Measurements from ENCODE around the gene IFFO2. TPM values are rescaled to one million over a fixed set of nuclear protein-coding genes. Genes with fewer than 3 reads are reported as not detected.
A peak's percentile ranks its signal among the peaks of the same experiment; 100 is the strongest.

Gene IFFO2
- total RNA-seq, 1 donor from 2014 or later, result 39.6 TPM

GRCh38 chr1:18899363-18900049, 57.0 kb downstream of the IFFO2 start:
- H3K9me3 Mint-ChIP-seq (ENCODE audit: unreplicated experiment), result no peaks in the 10 kb centered on the region
- peaks cover 18% of the 10 kb centered on the region for H3K4me1 ChIP-seq (ENCODE audit: insufficient read depth, low read length)
- H3K9ac ChIP-seq (ENCODE audit: low read length), result no peak overlapping the region
- no peak overlapping the region for H3K27ac ChIP-seq (ENCODE audit: low read depth, low read length)
- no peaks in the 10 kb centered on the region for H3K79me2 ChIP-seq (ENCODE audit: insufficient read depth, low read length)
- H4K20me1 ChIP-seq (ENCODE audit: insufficient read depth, low read length), result peaks cover 20% of the 10 kb centered on the region
- DNase-seq (ENCODE audit: low read depth) (no peak), FAIRE-seq (no peak)
- peaks cover 8% of the 10 kb centered on the region for H3K36me3 Mint-ChIP-seq (ENCODE audit: low read depth, unreplicated experiment)
- no peaks in the 10 kb centered on the region for H3K27me3 ChIP-seq (ENCODE audit: insufficient read depth, low read length)
- H3K4me3 ChIP-seq (ENCODE audit: insufficient read depth, low read depth, low read length), result no peak overlapping the region
- H3K4me2 ChIP-seq (ENCODE audit: low read length), result no peak overlapping the region
- no peaks in the 10 kb centered on the region for H3K36me3 ChIP-seq (ENCODE audit: insufficient read depth, low read length)
- H2AFZ ChIP-seq (ENCODE audit: low read depth, low read length), result no peak overlapping the region
- no peak overlapping the region for H3K4me3 Mint-ChIP-seq (ENCODE audit: unreplicated experiment)
- no peak overlapping the region for H3K27ac Mint-ChIP-seq (ENCODE audit: unreplicated experiment)
- TF ChIP-seq EZH2 (IDR thresholded peaks at IDR 0.05; ENCODE audit: insufficient read depth, low read length) (no peak), CTCF (IDR thresholded peaks at IDR 0.05; ENCODE audit: insufficient read depth, low read depth, low read length) (no peak)
- H3K9me3 ChIP-seq (ENCODE audit: insufficient read depth, low read depth, low read length), result no peaks in the 10 kb centered on the region
- peaks cover 2% of the 10 kb centered on the region for H3K4me1 Mint-ChIP-seq (ENCODE audit: low read depth, unreplicated experiment)
- H3K27me3 Mint-ChIP-seq (ENCODE audit: low read depth, unreplicated experiment), result no peaks in the 10 kb centered on the region

- H3K27ac Mint-ChIP-seq (ENCODE audit: unreplicated experiment), result no peak overlapping the region
- Histone ChIP-seq H3K79me2 (ENCODE audit: insufficient read depth, low read length) (no peaks in the 10 kb centered on the region), H3K9me3 (ENCODE audit: insufficient read depth, low read depth, low read length) (no peaks in the 10 kb centered on the region), H3K4me2 (ENCODE audit: low read length) (no peak overlapping the region), H3K36me3 (ENCODE audit: insufficient read depth, low read length) (no peaks in the 10 kb centered on the region), H3K27ac (ENCODE audit: low read depth, low read length) (no peak overlapping the region), H3K4me3 (ENCODE audit: insufficient read depth, low read depth, low read length) (no peak overlapping the region), H4K20me1 (ENCODE audit: insufficient read depth, low read length) (peaks cover 13% of the 10 kb centered on the region), H3K9ac (ENCODE audit: low read length) (no peak overlapping the region), H3K4me1 (ENCODE audit: insufficient read depth, low read length) (peaks cover 15% of the 10 kb centered on the region), H3K27me3 (ENCODE audit: insufficient read depth, low read length) (no peaks in the 10 kb centered on the region), H2AFZ (ENCODE audit: low read depth, low read length) (no peak overlapping the region)
- peaks cover 4% of the 10 kb centered on the region for H3K36me3 Mint-ChIP-seq (ENCODE audit: low read depth, unreplicated experiment)
- DNase-seq (ENCODE audit: low read depth) (no peak), FAIRE-seq (no peak)
- H3K9me3 Mint-ChIP-seq (ENCODE audit: unreplicated experiment), result no peaks in the 10 kb centered on the region
- peaks cover 2% of the 10 kb centered on the region for H3K4me1 Mint-ChIP-seq (ENCODE audit: low read depth, unreplicated experiment)
- H3K27me3 Mint-ChIP-seq (ENCODE audit: low read depth, unreplicated experiment), result no peaks in the 10 kb centered on the region
- TF ChIP-seq EZH2 (IDR thresholded peaks at IDR 0.05; ENCODE audit: insufficient read depth, low read length) (no peak), CTCF (IDR thresholded peaks at IDR 0.05; ENCODE audit: insufficient read depth, low read depth, low read length) (no peak)
- H3K4me3 Mint-ChIP-seq (ENCODE audit: unreplicated experiment), result no peak overlapping the region
Observed at GRCh38 chr1:18898567-18898966, 57.9 kb downstream of the IFFO2 start.

- Mint-ChIP-seq H3K4me1 (ENCODE audit: low read depth, unreplicated experiment) (peaks cover 12% of the 10 kb centered on the region), H3K27ac (ENCODE audit: unreplicated experiment) (peak overlapping the region; percentile 7), H3K4me3 (ENCODE audit: unreplicated experiment) (no peak overlapping the region), H3K36me3 (ENCODE audit: low read depth, unreplicated experiment) (peaks cover 6% of the 10 kb centered on the region), H3K9me3 (ENCODE audit: unreplicated experiment) (no peaks in the 10 kb centered on the region), H3K27me3 (ENCODE audit: low read depth, unreplicated experiment) (no peaks in the 10 kb centered on the region)
- H3K27ac ChIP-seq (ENCODE audit: low read depth, low read length), result no peak overlapping the region
- H3K9me3 ChIP-seq (ENCODE audit: insufficient read depth, low read depth, low read length), result no peaks in the 10 kb centered on the region
- peaks cover 3% of the 10 kb centered on the region for H4K20me1 ChIP-seq (ENCODE audit: insufficient read depth, low read length)
- no peak overlapping the region for H3K4me2 ChIP-seq (ENCODE audit: low read length)
- H3K27me3 ChIP-seq (ENCODE audit: insufficient read depth, low read length), result no peaks in the 10 kb centered on the region
- no peak overlapping the region for H3K4me3 ChIP-seq (ENCODE audit: insufficient read depth, low read depth, low read length)
- TF ChIP-seq EZH2 (IDR thresholded peaks at IDR 0.05; ENCODE audit: insufficient read depth, low read length) (no peak), CTCF (IDR thresholded peaks at IDR 0.05; ENCODE audit: insufficient read depth, low read depth, low read length) (no peak)
- H3K36me3 ChIP-seq (ENCODE audit: insufficient read depth, low read length), result no peaks in the 10 kb centered on the region
- no peaks in the 10 kb centered on the region for H3K79me2 ChIP-seq (ENCODE audit: insufficient read depth, low read length)
- no peak for FAIRE-seq
- H3K9ac ChIP-seq (ENCODE audit: low read length), result no peak overlapping the region
- DNase-seq (ENCODE audit: low read depth), result no peak
- H2AFZ ChIP-seq (ENCODE audit: low read depth, low read length), result no peak overlapping the region
- H3K4me1 ChIP-seq (ENCODE audit: insufficient read depth, low read length), result peaks cover 12% of the 10 kb centered on the region
Observed at GRCh38 chr1:18895317-18895716, 61.2 kb downstream of the IFFO2 start.

Measured in astrocyte (in vitro differentiated cells and primary cell).